HG02970 (cell line): ENCODE results near the gene ZNRD2.

Experiments used
- ATAC-seq: cut with Tn5 transposase; IDR thresholded peaks from one replicate; pipeline ENCODE4 v1.9.1; 2021; ENCODE audit warnings: mild to moderate bottlenecking, moderate library complexity, moderate number of reproducible peaks; ENCODE audit not compliant: unreplicated experiment, low FRiP score

ZNRD2 gene

DNA sequence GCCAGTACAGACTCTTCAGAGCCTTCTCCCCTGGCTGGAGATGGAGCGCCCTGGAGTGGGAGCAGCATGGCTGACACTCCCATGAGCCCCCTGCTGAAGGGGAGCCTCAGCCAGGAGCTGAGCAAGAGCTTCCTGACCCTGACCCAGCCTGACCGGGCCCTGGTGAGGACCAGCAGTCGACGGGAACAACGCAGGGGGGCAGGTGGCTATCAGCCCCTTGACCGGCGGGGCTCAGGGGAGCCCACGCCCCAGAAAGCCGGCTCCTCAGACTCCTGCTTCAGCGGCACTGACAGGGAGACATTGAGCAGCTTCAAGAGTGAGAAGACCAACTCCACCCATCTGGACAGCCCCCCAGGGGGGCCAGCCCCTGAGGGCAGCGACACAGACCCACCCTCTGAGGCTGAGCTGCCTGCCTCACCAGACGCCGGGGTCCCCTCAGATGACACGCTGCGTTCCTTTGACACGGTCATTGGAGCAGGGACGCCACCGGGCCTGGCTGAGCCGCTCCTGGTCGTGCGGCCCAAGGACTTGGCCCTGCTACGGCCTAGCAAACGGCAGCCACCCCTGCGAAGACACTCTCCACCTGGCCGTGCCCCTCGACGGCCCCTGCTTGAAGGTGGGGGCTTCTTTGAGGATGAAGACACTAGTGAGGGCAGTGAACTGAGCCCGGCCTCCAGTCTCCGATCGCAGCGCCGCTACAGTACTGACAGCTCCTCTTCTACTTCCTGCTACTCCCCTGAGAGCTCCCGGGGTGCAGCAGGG lies 47.9 kb downstream of the ZNRD2 start:
- no peak for ATAC-seq

DNA sequence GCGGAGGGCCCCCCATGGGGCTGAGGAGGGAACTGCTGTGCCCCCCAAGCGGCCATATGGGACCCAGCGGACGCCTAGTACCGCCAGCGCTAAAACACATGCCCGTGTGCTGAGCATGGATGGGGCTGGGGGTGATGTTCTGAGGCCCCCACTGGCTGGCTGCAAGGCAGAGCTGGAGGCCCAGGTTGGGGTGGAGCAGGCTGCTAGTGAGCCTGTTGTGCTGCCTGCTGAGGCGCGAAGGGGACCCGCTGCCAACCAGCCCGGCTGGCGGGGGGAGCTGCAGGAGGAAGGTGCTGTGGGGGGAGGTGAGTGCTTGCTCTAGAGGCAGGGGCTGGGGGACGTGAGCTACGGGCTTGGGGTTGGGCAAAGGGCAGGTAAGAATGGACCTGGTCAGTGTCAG lies 48.5 kb downstream of the ZNRD2 start:
- ATAC-seq, result no peak

DNA sequence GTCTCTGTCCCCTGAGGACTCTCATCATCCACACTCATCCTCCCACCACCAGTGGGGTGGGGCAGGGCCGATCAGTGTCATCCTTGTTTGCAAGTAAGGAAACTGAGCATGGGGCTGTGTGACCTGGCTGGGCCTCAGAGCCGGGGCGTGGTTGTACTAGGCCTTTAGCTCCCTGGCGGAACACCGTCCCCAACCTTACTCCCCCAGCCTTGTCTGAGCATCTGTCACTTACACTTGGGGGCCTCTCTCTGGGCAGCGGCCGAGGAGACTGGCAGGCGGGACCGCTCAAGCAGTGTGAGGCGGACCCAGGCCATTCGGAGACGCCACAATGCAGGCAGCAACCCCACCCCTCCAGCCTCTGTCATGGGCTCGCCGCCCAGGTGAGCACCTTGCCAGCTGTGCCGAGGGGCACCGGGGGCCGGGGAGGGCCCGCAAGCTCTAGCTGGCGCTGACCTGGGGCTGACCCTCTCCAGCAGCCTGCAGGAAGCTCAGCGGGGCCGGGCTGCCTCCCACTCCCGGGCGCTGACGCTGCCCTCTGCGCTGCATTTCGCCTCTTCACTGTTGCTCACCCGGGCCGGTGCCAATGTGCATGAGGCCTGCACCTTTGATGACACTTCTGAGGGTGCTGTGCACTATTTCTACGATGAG lies 49.1 kb downstream of the ZNRD2 start:
- no peak for ATAC-seq

DNA sequence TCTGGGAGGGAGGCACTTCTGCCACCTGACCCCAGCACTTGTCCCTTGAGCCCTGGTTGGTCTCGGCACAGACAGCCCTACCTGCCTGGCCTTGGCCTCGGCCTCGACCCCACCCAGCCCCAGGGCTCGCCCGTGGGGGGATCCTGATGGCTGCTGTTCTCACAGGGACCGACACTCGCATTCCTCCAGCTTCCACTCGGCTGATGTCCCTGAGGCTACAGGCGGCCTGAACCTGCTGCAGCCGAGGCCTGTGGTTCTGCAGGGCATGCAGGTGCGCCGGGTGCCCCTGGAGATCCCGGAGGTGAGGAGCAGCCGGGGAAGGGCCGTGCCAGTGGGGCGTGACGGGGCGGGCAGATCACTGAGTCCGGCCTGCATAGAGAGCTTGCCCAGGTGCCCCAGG lies 50.4 kb downstream of the ZNRD2 start:
- ATAC-seq, result no peak

DNA sequence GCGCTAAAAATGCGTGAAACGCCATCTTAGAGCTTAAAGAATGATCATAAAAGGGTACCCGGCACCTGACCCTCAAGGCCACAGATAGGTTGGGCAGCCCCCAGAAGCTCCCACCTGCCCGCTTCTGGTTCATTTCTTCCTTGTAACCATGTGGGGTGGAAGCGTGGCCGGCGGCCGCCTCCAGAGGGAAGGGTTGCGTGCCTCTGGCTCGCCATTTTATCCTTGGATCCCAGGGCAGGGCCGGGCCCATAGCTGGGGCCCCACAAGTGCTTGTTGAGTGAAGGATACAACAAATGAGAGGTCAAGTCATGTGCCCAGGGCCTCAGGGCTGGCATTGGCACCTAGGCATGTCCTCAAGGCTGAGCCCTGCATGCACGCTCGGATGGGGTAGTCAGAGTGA lies 51.2 kb downstream of the ZNRD2 start:
- ATAC-seq, result no peak
